Smooth muscle cell of the coronary artery (primary cell): ENCODE results near the gene DCAF8L2. TPM values are rescaled to one million over a fixed set of nuclear protein-coding genes. Genes with fewer than 3 reads are reported as not detected.

Experiments used
- total RNA-seq: library from RNA; depleted of rRNA; stranded (reverse); fragments of >200 nt; gene quantifications from 2 replicates; pipeline ENCODE4 v1.2.3, GENCODE V29; 2014; ENCODE audit warnings: low replicate concordance

The DCAF8L2 gene
- 0.08 TPM in 1 of 2 replicates, not detected in the other for total RNA-seq

GRCh38 chrX:27590044-27590443 is at the start of gene DCAF8L2:
TSS of gene DCAF8L2 (plus strand) at chrX:27590344. CDS start at chrX:27746896, 156,552 bp downstream.

Other genes with a start within 250 kb of the DCAF8L2 start
- gene PPP4R3C, start 127.0 kb upstream of the DCAF8L2 start, total RNA-seq = not detected in 2 replicates
- not detected in 2 replicates for gene MAGEB10, start 217.6 kb downstream of the DCAF8L2 start, total RNA-seq